GM12875 (cell line): ENCODE results near the gene HEYL.

Source experiments
- H3K4me3 ChIP-seq: one replicate; pipeline ENCODE4 v1.5.1; 2011; ENCODE audit warnings: low read depth, low read length, control low read depth
- TF ChIP-seq, protein P1 (sequence below): IDR thresholded peaks from 2 replicates; pipeline ENCODE4 v1.5.1; 2011; ENCODE audit warnings: low read depth, mild to moderate bottlenecking, control low read depth, inconsistent platforms, low read length, moderate library complexity, borderline replicate concordance; ENCODE audit not compliant: insufficient read depth

The HEYL gene

GRCh38 chr1:39657923-39658485 lies 18.6 kb upstream of the HEYL start:
- H3K4me3 ChIP-seq, result no peak overlapping the region
- TF ChIP-seq, protein P1, sequence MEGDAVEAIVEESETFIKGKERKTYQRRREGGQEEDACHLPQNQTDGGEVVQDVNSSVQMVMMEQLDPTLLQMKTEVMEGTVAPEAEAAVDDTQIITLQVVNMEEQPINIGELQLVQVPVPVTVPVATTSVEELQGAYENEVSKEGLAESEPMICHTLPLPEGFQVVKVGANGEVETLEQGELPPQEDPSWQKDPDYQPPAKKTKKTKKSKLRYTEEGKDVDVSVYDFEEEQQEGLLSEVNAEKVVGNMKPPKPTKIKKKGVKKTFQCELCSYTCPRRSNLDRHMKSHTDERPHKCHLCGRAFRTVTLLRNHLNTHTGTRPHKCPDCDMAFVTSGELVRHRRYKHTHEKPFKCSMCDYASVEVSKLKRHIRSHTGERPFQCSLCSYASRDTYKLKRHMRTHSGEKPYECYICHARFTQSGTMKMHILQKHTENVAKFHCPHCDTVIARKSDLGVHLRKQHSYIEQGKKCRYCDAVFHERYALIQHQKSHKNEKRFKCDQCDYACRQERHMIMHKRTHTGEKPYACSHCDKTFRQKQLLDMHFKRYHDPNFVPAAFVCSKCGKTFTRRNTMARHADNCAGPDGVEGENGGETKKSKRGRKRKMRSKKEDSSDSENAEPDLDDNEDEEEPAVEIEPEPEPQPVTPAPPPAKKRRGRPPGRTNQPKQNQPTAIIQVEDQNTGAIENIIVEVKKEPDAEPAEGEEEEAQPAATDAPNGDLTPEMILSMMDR, result peak; percentile 92

DNA sequence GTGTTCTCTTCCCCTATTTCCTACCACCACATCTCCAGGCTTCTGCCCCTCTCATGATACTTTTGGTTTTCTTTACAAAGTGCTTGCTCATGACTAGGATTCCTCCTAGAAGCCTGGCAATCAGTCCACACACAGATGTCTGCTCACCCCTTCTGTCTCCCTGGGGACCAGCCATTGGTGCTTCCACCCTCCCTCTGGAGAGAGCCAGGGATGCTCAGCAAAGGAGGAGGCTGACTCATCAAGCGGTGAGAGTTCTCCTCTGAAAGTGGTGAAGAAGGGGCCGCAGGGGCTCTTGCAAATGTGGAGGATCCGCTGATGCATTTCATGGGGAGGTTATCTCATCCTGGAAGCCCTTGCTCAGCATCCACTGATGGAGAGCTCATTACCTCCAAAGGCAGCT lies 18.0 kb upstream of the HEYL start:
- TF ChIP-seq, protein P1, result no peak
- H3K4me3 ChIP-seq, result no peak overlapping the region

DNA sequence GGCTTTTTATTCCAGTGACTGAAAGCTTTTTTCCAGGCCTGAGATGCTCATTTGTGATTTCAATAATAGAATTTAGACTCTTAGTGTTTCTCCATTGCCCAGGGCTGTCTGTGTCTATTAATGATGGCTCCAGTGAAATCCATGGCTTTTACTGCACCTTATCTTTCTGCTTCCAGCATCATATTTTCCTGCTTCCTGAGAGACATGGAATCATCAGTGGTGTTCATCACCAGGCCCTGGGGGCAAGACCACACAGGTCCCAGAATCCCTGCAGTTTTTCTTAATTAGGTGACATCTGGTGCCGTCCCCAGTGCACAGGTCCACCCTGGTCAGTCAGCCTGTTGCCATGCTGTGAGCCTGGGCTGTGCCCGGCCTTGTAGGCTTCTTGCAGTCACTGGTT lies 16.9 kb upstream of the HEYL start:
- TF ChIP-seq, protein P1, result no peak
- no peak overlapping the region for H3K4me3 ChIP-seq

GRCh38 chr1:39655578-39656268 lies 16.3 kb upstream of the HEYL start:
- TF ChIP-seq, protein P1, result no peak
- no peak overlapping the region for H3K4me3 ChIP-seq

GRCh38 chr1:39654291-39654690 lies 14.8 kb upstream of the HEYL start:
- TF ChIP-seq, protein P1, result no peak
- no peak overlapping the region for H3K4me3 ChIP-seq

DNA sequence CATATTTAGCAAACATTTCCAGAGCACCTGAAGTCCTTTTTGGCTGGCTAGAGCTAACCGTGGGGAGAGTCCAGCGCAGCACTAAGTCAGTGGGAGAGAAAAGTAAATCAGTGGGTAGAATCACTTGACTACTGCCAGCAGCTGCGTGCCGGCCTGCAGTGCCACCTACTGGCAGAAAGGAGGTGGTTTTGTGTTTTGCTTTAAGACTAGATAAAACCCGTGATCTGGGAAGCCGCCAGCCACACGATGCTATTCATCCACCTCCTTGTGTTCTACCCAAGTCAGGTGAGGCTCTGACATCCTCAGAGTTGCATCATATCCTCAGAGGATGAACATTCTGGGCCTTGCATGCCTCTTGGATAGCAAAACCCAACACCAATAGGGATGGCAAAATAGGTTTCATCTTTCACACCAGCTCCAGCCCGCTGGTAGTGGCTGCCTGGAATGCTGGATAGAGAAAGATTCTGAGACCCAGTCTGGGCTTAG lies 14.1 kb upstream of the HEYL start:
- TF ChIP-seq, protein P1, result peak; percentile 85
- H3K4me3 ChIP-seq, result no peak overlapping the region

DNA sequence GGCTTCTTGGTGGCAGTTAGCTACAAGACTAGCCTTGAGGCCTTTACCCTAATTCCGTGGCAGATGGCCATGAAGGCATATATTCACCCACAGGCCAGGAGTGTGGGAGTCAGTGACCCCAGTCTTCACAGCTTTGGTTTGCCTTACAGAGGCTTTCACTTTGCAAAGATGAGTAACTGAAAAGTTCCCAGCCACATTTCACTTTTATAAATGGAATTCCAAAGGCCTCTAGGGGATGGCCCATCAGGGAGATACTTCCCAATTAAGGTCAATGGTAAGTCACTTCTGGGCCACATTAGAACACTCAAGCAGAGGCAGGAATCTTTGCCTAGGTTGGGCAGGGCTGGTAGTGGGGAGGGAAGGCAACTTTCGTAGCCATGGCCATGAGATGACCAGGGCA lies 13.1 kb upstream of the HEYL start:
- TF ChIP-seq, protein P1, result no peak

More for the DNA sequence above, 13.1 kb upstream of the HEYL start:
- H3K4me3 ChIP-seq, result no peak overlapping the region
